ENCODE data around the gene KDM4C. TPM values are rescaled to one million over a fixed set of nuclear protein-coding genes. Genes with fewer than 3 reads are reported as not detected.

KDM4C gene
- total and polyA plus RNA-seq, 2 of the 13 experiments (the other 11 are each of a cell fraction or from before 2014, with no cell fraction given): 19.4 to 23.6 TPM

GRCh38 chr9:7174884-7175283 lies 417.1 kb downstream of the KDM4C start:
- 96% methylated on average over 8 of the region's 8 CpGs for WGBS (ENCODE audit: low lambda C conversion rate)
- Histone ChIP-seq H3K4me3 (replicated peaks in 1 of 3; ENCODE audit: insufficient read depth in 1 of 3, low read depth in 2 of 3, low read length in 3 of 3) (no peak overlapping the region), H3K4me1 (ENCODE audit: insufficient read depth, low read length) (no peaks in the 10 kb centered on the region), H3K79me2 (ENCODE audit: insufficient read depth, low read length) (no peaks in the 10 kb centered on the region), H3K27ac (ENCODE audit: extremely low read length, insufficient read depth, low read length) (no peak overlapping the region), H3K27me3 (ENCODE audit: control insufficient read depth in 1 of 2, insufficient read depth in 2 of 2, low read length in 2 of 2) (no peaks in the 10 kb centered on the region), H3K9me3 (ENCODE audit: low read length) (no peaks in the 10 kb centered on the region), H3K36me3 (replicated peaks in 1 of 2; ENCODE audit: control insufficient read depth in 1 of 2, insufficient read depth in 2 of 2, low read length in 2 of 2) (peaks cover 2 to 33% of the 10 kb centered on the region in 2 experiments), H4K20me1 (ENCODE audit: insufficient read depth, low read length) (no peaks in the 10 kb centered on the region), H3K4me2 (ENCODE audit: low read depth, low read length) (no peak overlapping the region), H3K9ac (ENCODE audit: insufficient read depth, low read depth, low read length) (no peak overlapping the region), H2AFZ (ENCODE audit: low read length) (no peak overlapping the region)
- DNase-seq (ENCODE audit: low spot score) (no peak), FAIRE-seq (no peak), ATAC-seq (no peak)
- TF ChIP-seq ZBTB33 (CRISPR knock-in tag; IDR thresholded peaks at IDR 0.05) (peak; percentile 47; the same call in 1 of the 2 replicates), MEIS1 (CRISPR knock-in tag; IDR thresholded peaks at IDR 0.05; ENCODE audit: borderline replicate concordance) (no peak)
- ChIA-PET CTCF (ENCODE audit: low intra/inter-chr PET ratio, low total read pairs) (no interaction called here), POLR2A (no interaction called here)
- in situ Hi-C loops (cut with HindIII; ENCODE audit: extremely low pct_ligation_motif_present, low pct_unique_long_range_greater_than_20kb): loop anchor here (25.0 kb wide), 2 partner anchors 263 to 338 kb away; no protein-coding TSS in a partner anchor
- intact Hi-C loops (cut with micrococcal nuclease; ENCODE audit: unreplicated experiment): no loop called here
- BruUV-seq (replicated peaks): no TSS peak

GRCh38 chr9:7176561-7176960 lies 418.8 kb downstream of the KDM4C start:
- DNase-seq (ENCODE audit: low spot score): no peak
- no peak for ATAC-seq
- Histone ChIP-seq H3K4me2 (ENCODE audit: low read depth, low read length) (no peak overlapping the region), H3K27me3 (ENCODE audit: control insufficient read depth in 1 of 2, insufficient read depth in 2 of 2, low read length in 2 of 2) (no peaks in the 10 kb centered on the region), H3K27ac (ENCODE audit: extremely low read length, insufficient read depth, low read length) (no peak overlapping the region), H3K9ac (ENCODE audit: insufficient read depth, low read depth, low read length) (no peak overlapping the region), H3K36me3 (replicated peaks in 1 of 2; ENCODE audit: control insufficient read depth in 1 of 2, insufficient read depth in 2 of 2, low read length in 2 of 2) (peaks cover 2 to 24% of the 10 kb centered on the region in 2 experiments), H4K20me1 (ENCODE audit: insufficient read depth, low read length) (no peaks in the 10 kb centered on the region), H3K4me1 (ENCODE audit: insufficient read depth, low read length) (no peaks in the 10 kb centered on the region), H3K79me2 (ENCODE audit: insufficient read depth, low read length) (no peaks in the 10 kb centered on the region), H3K4me3 (replicated peaks in 1 of 3; ENCODE audit: insufficient read depth in 1 of 3, low read depth in 2 of 3, low read length in 3 of 3) (no peak overlapping the region), H2AFZ (ENCODE audit: low read length) (no peak overlapping the region), H3K9me3 (ENCODE audit: low read length) (no peaks in the 10 kb centered on the region)
- TF ChIP-seq ZNF552 (CRISPR knock-in tag; IDR thresholded peaks at IDR 0.05; ENCODE audit: borderline replicate concordance) (no peak), FIP1L1 (IDR thresholded peaks at IDR 0.05; ENCODE audit: borderline replicate concordance, insufficient read depth, low read depth, low read length) (no peak), ZFP37 (CRISPR knock-in tag; IDR thresholded peaks at IDR 0.05; ENCODE audit: borderline replicate concordance) (no peak), KDM5A (IDR thresholded peaks at IDR 0.05; ENCODE audit: borderline replicate concordance, low read length) (no peak)
- FAIRE-seq: no peak
- in situ Hi-C loops (cut with HindIII; ENCODE audit: extremely low pct_ligation_motif_present, low pct_unique_long_range_greater_than_20kb): loop anchor here (25.0 kb wide), 2 partner anchors 264 to 339 kb away; no protein-coding TSS in a partner anchor
- POLR2A ChIA-PET: no interaction called here
- BruUV-seq (replicated peaks): no TSS peak
- 89% methylated on average over 1 of the region's 1 CpG for WGBS (ENCODE audit: low lambda C conversion rate)
- intact Hi-C loops (cut with micrococcal nuclease; ENCODE audit: unreplicated experiment): no loop called here
- CTCF ChIA-PET (ENCODE audit: low intra/inter-chr PET ratio, low total read pairs): no interaction called here
